LNCAP (cell line): ENCODE measurements around the gene SDK1.

Source experiments
- CTCF ChIP-seq: fragments of 450-650 bp; IDR thresholded peaks from 2 replicates; pipeline ENCODE4 v1.5.1; 2017; ENCODE audit warnings: mild to moderate bottlenecking

SDK1 gene

GRCh38 chr7:4269746-4270145, 968.7 kb downstream of the SDK1 start:
- no peak for TF ChIP-seq CTCF

DNA sequence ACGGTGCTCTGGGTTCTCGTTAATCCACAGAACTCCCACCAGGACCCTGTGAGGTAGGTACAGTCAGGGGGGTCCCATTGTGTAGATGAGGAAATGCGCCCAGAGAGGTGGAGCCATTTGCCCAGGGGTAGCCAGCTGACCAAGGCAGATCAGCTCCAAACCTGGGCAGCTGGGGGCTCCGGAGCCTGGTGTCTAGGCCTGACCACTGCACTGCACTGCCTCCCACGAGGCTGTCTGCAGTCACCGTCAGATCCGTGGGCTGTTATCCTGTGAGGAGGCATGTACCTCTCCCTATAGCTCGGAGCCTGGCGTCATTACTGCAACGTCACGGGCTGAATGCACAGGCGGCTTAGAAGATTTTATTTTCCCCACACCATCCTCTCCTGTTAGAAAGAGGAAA, 969.2 kb downstream of the SDK1 start:
- TF ChIP-seq CTCF = no peak

DNA sequence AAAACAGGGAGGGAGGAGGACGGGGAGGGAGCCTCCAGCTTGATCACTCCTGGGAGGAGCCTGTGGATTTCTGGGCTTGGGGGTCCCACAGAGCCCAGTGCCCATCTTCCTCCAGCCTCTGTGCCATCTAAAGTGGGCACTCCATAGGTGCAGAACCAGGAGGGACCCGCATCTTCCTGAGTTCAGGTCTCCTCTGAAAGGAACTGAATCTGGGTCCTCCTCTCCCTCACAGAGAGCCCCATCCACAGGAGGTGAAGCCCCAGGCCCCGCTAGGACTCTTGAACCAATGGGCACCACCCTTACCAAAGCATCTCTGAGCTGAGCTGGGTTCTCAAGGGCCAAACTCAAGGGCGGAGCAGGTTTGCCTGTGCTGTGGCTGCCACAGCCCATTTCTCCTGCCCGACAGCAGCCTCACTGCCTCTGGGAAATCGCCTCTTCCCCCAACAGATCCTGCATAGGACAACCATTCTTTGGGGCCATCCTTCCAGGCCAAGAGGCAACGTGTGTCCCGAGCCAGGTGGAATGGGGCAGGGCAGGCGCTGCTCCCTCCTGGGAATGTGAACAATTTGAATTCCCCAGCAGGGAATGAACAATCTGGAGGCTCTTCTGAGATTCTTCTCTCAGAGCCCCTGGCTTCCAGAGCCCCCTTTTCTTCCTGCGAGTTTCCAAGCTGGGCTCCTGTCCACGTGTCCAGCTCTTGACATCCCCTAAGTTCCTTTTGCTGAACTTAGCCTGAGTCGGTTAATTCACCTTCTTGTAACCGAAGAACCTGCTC, 970.1 kb downstream of the SDK1 start:
- TF ChIP-seq CTCF = no peak

GRCh38 chr7:4271716-4272015, 970.6 kb downstream of the SDK1 start:
- no peak for TF ChIP-seq CTCF

DNA sequence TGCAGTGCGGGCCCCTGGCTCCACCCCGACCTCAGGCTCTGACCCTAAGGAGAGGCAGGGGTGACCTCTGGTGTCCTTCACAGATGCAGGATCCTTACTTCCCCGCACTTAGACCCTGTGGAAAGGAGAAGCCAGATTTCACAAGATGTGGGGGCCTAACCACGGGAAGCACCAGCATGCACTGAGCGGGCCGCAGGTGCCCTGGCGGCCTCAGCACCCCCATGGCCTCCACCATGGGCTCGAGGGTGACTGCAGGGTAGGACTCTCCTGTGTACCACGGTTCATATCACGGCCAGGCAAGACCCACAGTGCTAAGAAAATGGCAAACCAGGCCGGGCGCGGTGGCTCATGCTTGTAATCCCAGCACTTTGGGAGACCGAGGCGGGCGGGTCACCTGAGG, 971.1 kb downstream of the SDK1 start:
- no peak for TF ChIP-seq CTCF

DNA sequence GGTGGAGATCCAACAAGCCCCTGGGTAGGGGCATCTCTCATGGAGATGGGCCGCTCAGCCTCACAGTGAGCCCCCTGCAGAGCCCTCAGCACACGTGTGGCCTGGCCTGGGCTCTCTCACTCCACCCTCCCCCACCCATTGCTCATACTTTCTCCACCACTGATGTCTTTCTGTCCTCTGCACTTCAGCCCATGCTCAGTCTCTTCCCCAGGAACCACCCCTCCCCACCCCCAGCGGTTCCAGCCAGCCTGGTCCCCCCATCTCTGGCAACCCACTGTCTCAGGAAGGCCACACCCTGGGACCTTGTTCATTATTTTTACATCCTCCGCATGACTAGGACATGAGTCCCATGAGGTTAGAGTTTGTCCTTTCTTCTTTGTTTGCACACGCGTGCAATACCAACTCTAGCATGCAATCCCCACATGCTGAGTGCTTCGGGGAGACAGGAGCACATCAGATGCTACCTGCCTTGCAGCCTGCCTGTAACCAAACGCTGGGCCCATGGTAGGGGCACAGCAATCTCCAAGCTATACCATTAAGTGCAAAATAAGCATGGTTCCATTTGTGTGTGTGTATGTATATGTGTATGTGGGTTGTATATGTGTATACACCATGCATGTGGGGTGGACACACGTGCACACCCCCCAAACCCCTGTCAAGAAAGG, 972.6 kb downstream of the SDK1 start:
- no peak for TF ChIP-seq CTCF

GRCh38 chr7:4274286-4274685, 973.2 kb downstream of the SDK1 start:
- no peak for TF ChIP-seq CTCF
